DMS 273 treated with DMSO at 0.1 percent for 48 hours (cell line): Measurements from ENCODE around the gene HEPN1.

ENCODE experiments used
- DNase-seq: peaks from one replicate; lab custom pipeline; 2025; lab: John Stamatoyannopoulos, UW

HEPN1 gene

DNA sequence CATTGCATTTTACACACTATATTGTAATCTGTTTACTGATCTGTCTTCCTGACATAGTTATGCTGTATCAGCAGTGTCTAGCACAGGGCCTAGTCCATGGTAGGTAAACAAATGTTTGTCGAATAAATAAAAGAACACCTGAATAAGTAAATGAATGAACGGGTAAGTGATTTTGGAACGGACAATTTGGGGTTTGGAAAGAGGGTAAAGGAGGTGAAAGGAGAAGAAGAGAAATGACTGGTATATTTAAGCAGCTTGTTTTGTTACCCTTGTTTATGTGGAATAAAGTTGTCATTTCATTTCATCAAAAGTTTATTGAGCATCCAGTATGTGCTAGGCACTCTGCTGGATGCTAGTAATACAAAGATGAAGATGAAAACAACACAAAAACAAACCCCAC is at the start of gene HEPN1:
TSS of gene HEPN1 (plus strand) at position 301 of the 400 bp plus-strand sequence.
- no peak for DNase-seq

DNA sequence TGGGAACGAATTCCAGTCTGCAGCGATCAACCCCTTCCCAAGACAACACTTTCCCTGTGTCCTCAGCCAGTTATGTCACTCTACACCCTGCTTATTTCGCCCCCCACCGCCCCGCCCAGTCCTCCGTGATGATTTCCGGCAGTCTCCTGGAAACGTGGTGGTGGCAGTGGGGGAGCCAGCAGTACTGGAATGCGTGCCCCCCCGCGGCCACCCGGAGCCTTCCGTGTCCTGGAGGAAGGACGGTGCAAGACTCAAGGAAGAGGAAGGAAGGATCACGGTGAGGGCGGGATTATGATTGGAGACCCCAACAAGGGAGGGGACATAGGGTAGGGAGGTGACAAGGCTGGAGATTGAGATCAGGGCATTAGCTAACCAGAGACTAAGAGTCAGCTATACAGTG is 49.7 kb upstream of the HEPN1 start:
- DNase-seq = no peak

DNA sequence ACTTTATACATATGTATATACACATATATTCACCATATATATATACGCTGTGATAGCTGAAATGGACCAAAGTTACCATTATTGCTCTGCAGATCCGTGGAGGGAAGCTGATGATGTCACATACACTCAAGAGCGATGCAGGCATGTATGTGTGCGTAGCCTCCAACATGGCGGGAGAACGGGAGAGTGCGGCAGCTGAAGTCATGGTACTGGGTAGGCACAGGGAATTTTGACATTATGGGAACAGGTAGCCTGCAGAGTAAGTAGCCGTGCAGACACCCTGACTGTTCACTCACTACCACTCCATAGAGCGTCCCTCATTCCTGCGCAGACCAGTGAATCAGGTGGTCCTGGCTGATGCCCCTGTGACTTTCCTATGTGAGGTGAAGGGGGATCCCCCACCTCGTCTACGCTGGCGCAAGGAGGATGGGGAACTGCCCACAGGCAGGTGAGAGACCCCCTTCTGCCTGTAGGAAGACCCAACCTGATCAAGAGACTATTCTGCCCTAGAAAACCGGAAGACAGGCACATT is 49.1 kb upstream of the HEPN1 start:
- DNase-seq = no peak

DNA sequence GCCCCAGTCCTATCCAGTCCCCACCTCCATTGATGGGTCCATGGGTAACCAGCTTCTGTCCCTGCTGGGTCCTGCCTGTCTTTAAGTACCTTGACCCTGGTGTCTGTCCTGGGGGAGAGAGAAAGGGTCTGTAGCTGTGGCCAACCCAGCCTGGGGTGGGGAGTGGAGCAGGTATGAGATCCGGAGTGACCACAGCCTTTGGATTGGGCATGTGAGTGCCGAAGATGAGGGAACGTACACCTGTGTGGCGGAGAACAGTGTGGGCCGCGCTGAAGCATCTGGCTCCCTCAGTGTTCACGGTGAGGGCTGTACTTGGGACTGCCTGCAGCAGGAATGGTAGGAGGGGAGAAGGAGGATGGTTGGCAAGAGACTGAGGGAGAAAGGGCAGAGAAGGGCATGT is 48.6 kb upstream of the HEPN1 start:
- DNase-seq = no peak

DNA sequence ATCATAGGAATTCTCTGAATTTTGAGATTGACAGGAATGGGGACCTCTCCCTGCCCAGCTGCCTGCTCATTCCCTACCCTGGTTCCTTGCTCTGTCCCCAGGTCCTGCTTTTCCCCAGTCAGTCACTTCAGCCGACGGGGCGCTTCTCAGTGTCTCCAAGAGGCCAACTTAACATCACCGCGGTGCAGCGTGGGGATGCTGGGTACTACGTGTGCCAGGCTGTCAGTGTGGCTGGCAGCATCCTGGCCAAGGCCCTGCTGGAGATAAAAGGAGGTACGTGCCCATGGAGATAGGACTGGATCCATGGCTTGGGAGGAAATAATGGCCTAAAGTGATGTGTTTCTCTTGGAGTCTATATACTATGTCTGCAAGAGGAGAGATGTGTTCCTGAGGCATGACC is 46.8 kb upstream of the HEPN1 start:
- no peak for DNase-seq

DNA sequence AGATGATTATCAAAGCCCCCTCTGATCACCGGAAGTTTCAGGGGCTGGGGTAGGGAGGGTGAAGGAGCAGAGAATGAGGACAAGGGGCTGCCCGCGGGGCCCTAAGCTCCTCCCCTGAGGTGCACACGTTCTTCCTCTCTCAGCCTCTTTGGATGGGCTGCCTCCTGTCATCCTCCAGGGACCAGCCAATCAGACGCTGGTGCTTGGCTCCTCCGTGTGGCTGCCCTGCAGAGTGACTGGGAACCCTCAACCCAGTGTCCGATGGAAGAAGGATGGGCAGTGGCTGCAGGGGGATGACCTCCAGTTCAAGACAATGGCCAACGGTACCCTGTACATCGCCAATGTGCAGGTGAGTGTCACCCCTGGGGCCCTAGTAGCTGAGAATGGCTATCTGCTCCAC is 46.3 kb upstream of the HEPN1 start:
- DNase-seq = no peak

DNA sequence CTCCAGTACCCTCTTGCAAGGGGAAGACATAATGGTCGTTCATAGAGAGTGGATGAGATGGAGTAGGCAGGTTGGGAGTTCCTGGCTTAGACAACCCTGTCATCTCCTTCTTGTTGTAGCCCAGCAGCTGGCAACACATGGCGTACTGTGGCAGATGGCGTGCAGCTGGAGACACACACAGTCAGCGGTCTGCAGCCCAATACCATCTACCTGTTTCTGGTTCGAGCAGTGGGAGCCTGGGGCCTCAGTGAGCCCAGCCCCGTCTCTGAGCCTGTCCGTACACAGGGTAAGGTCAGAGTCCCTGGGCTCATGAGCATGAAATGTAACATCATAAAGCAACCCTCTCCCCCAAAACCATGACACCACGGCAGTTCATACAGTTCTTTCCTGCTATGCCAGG is 45.1 kb upstream of the HEPN1 start:
- DNase-seq = peak; percentile 11

DNA sequence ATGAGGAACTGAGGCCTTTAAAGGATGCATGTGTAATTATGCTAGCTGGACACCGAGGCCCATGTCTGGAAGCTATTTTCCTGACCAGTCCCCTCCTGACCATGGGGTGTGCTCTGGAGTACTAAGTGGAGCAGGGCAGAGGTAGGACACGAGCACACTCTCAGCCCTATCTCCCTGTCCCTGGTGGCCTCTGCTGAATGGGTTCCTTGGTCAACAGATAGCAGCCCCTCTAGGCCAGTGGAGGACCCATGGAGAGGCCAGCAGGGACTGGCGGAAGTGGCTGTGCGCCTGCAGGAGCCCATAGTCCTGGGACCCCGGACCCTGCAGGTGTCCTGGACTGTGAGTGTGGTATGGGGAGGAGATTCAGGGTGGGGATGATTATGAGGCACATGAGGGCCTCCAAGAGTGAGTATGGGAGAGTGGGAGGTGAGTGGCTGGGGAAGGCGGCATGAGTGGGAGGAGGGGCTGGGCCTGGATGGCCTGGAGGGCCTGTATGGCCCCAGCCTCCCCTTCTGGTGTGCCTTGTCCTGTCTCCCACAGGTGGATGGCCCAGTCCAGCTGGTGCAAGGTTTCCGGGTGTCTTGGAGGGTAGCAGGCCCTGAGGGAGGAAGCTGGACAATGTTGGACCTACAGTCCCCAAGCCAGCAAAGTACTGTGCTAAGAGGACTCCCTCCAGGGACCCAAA is 44.3 kb upstream of the HEPN1 start:
- no peak for DNase-seq

DNA sequence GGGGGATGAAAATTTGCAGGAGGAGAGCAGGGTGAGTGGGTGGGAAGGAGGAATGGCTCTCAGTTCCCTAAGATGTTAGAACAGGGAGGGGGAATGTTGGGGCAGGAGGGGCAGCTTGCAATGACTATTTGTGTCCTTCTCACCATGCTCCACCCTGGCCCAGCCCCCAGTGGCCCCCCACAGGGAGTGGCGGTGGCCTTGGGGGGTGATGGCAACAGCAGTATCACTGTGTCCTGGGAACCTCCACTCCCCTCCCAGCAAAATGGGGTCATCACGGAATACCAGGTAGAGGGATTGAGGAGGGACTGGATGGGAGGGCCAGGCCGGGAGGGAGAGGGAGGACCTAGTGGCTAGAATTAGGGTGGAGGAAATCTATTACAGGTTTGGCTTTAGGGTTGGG is 43.6 kb upstream of the HEPN1 start:
- DNase-seq = no peak

DNA sequence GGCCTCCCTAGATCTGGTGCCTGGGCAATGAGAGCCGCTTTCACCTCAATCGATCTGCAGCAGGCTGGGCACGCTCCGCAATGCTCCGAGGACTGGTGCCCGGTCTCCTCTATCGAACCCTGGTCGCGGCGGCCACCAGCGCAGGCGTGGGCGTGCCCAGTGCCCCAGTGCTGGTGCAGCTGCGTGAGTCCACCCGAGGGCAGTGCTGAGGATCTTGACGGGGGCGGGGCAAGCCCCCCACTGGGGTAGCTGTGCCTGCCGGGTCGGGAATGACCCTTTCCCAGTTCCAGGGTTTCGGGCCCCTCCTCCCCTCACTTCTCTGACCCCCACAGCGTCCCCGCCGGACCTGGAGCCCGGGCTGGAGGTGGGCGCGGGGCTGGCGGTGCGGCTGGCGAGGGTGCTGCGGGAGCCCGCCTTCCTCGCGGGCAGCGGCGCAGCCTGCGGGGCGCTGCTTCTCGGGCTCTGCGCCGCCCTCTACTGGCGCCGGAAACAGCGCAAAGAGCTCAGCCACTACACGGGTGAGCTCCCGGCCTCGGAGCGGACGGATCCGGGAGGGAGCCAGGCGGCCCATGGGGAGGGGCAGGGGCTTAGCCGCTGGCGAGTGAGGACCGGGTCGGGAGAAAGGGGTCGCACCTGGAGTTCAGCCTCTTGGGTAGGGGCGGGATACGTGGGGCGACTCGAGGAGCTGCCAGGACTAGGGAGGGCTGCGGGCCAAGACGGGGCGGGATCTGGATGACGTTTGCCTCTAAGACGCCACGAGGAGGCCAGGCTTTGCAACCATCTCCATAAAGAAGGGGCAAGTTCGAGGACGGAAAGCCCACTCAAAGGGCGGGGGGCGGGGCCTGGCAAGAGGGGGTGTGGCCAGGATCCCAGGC is 42.9 kb upstream of the HEPN1 start:
- DNase-seq = peak; percentile 64

DNA sequence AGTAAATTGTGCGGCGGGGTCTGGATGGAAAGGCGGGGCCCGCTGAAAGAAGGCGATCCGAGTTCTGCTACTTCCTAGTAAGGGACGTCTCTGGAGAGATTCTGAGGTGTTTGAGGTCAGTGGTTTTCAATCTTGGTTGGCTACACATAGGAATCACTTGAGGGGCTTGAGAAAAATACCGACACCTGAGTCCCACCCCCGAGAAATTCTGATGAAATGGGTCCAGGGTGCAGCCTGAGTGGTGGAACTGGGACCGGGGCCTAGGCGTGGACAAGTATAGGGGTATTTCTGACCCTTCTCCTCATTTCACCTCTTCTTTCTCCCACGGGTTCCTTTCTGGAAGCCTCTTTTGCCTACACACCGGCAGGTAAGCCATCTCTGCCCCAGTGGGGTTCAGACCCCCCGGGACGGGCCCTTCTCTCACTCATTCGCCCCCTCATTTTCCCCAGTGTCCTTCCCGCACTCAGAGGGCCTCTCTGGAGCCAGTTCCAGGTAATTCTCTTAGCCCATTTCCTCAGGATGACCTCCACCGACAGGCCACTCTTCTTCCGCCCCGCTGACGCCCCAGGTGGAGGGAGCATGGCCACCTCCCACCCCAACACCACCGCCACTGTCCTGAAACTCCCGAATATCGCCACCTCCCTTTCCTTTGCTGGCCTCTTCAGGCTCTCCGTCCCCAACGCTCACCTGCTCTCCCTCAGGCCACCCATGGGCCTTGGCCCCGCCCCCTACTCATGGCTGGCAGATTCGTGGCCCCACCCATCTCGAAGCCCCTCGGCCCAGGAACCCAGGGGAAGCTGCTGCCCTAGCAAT is 42.0 kb upstream of the HEPN1 start:
- DNase-seq = no peak

DNA sequence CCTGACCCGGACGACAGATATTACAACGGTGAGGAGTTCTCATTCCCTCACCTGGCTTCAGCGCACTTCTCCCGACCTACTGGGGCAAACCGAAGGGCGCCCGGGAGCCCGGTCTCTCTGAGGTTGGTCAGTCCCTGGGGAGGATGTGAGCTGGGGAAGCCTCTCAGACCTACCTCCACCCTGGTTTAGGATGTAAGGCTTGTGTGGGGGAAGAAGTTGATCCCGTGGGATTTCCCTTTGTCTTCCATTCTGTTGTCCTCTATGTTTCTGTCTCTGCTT is 41.5 kb upstream of the HEPN1 start:
- no peak for DNase-seq

DNA sequence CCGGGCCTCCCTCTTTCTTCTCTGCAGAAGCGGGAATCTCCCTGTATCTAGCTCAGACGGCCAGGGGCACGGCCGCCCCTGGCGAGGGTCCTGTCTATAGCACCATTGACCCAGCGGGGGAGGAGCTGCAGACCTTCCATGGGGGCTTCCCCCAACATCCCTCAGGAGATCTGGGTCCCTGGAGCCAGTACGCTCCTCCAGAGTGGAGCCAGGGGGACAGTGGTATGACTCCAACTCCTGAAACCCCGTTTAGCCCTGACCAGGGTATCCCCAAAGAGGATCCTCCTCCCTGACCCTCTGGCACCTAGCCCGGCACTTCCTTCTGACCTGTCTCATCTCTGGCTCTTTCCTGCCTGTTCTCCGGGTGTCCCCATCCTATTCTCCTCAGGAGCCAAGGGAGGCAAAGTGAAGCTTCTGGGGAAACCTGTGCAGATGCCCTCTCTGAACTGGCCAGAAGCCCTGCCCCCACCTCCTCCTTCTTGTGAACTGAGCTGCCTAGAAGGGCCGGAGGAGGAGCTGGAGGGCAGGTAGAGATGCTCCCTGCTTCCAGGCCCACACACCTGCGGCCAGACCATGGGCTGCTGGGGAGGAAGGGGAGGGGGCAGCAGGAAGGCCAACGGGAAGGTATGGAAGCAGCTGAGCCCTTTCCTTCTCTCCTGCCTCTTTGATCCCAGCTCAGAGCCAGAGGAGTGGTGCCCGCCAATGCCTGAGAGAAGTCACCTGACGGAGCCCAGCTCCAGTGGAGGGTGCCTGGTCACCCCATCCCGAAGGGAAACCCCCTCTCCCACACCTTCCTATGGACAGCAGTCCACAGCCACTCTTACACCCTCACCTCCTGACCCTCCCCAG is 40.9 kb upstream of the HEPN1 start:
- no peak for DNase-seq

DNA sequence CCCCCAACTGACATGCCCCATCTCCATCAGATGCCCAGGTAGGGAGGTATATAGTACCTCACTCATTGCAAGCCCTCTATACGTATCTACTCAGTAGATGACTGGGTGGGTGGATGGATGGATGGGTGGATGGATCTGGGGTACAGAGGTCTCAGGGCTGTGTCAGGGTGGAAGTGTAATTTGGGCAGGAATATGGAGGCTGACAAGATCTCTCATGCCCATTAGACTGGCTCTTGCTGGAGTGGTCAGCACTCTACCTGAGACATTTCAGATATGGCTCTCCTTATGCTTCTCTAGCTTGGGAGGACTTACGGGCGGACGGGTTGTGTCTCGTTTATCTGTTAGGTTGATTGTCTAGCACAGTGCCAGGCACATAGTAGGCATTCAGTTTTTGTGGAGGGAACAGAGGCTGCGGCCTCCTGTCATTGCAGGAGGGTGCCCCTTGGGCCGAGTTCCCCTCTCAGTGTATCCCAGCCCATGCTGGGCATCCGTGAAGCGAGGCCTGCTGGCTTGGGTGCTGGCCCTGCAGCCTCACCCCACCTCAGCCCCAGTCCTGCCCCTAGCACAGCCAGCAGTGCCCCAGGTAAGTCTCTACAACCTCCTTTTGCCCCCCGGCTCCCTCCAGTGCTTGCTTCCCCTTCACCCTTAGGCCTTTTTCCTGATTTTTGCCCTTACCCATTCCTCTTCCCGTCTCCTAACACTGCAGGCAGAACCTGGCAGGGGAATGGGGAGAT is 40.1 kb upstream of the HEPN1 start:
- no peak for DNase-seq

DNA sequence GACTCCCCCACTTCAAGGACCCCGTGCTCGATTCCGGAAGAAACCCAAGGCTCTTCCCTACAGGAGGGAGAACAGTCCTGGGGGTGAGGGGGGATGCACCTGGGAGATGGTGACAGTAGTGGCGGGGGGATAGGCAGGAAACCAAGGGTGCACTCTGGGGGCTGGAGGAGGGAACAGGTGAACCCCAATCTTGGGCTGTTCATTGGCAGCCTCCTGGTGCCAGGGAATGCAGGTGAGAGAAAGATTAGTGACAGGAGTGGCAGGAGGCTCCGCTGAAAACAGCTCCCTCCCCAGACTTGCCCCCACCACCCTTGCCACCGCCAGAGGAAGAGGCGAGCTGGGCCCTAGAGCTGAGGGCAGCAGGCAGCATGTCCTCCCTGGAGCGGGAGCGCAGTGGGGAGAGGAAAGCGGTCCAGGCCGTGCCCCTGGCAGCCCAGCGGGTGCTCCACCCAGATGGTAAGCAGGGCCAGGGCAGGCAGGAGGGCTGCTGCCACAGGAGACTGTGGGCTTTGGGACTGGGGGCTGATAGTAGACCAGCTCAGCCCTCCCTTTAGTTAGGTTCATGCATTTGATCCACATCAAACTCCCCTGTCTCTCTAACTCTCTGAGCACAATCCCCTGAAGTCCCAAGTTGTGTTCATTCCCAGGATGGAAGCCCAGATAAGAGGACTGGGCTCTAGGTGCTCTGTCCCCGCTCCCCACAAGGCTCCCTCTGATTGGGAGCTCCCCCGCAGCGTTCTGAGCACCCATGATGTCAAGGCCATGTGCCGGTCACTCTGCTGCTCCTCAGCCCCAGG is 39.4 kb upstream of the HEPN1 start:
- DNase-seq = no peak

DNA sequence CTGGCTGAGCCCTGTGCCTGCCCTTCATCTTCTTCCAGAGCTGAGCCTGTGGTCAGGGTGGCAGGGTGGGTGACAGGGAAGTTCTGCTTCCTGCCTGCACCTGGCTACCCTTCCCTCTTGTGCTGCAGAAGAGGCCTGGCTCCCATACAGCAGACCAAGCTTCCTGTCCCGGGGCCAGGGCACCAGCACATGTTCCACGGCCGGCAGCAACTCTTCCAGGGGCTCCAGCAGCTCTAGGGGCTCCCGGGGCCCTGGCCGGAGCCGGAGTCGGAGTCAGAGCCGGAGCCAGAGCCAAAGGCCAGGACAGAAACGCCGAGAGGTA is 38.8 kb upstream of the HEPN1 start:
- no peak for DNase-seq

DNA sequence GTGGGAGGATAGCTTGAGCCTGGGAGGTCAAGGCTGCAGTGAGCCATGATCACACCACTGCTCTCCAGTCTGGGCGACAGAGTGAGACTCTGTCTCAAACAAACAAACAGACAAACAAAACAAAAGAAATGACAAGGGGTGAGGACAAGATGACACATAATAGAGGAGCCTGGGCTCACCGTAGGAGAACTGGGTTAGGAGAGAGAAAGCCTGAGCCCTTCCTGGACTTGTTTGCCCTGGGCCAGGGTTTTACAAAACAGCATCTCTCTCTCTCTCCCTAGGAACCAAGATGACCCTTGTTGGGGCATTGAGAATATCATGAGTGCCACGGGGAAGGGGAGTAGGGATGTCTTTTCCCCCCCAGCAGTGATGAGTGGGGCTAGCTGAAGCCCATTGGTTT is 38.1 kb upstream of the HEPN1 start:
- DNase-seq = no peak

DNA sequence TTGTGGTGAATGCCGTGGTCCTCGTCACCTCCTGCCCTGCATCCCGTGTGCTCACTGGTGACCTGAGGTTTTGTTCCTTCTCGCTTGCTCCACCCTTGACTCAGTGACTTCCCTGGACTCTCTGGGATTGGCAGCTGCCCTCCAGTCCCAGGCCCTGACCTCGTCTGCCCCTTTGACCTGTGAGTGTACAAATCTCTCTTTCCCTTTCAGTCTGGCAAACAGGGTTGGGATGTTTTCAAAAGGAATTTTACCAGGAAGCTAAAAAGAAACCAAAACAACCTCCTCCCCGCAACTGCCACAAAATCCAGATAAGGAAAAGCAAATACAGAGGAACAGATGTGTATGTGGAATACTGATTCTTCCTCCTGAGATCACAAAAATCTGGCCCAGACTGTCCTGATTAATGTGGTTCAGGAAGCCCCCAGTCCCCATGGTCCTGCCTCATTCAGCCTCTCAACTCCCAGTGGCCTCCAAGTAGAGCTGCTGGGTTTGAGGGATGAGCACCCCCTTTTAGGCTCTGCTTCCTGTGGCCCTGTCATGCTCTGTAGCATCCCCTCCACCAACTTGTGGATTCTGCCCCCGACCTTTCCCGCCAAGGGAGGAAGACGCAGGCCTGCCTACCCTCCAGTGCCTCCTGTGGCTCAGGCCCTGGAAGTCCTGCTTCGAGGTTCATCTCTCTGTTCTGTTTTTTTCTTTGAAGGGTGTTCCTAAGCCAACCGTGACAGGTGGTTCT is 36.5 kb upstream of the HEPN1 start:
- no peak for DNase-seq

DNA sequence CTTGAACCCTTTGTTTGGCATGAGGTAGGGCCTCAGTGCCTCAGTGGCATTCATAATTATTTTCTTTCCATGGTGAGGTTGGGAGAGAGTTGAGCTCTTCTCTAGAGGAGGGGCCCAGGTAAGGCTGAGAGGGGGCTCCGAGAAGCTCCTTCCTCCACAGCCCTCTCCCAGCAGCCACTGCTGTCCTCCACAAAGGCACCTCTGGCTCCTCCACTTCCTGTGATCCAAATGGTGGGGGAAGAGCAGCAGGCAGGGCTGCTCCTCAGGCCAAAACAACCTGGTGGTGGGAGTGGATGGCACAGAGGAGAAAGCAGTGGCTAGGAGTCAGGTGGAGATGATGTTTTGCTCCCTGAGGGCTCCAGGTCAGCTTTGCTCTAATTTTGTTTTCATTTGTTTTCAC is 34.7 kb upstream of the HEPN1 start:
- DNase-seq = no peak
